ENCODE data around the gene ANO3. TPM values are rescaled to one million over a fixed set of nuclear protein-coding genes. Genes with fewer than 3 reads are reported as not detected.
A peak's percentile ranks its signal among the peaks of the same experiment; 100 is the strongest.
"Not testable (repeated sequence)": the region's sequence is repeated elsewhere in the genome, so short reads cannot be mapped to it uniquely, and the experiment has no call there.

Gene ANO3
- total RNA-seq = 0.04 TPM in 1 of 2 replicates, not detected in the other

GRCh38 chr11:26331911-26332571, at the start of gene ANO3:
Gene ANO3, plus strand, starts transcription at chr11:26332130. Its CDS starts 146 bp downstream, at chr11:26332276.
- DNase-seq (ENCODE audit: low read depth, low spot score) = no peak

GRCh38 chr11:26283852-26284408, 48.0 kb upstream of the ANO3 start:
- DNase-seq (ENCODE audit: low read depth, low spot score) = no peak

- DNase-seq (ENCODE audit: low read depth, low spot score) = no peak
Observed at GRCh38 chr11:26285608-26286007, 46.3 kb upstream of the ANO3 start.

GRCh38 chr11:26286472-26287066, 45.4 kb upstream of the ANO3 start:
- DNase-seq (ENCODE audit: low read depth, low spot score) = no peak

- no peak for DNase-seq (ENCODE audit: low read depth, low spot score)
Observed at GRCh38 chr11:26287067-26287518, 44.8 kb upstream of the ANO3 start.

- peak; percentile 37 for DNase-seq (ENCODE audit: low read depth, low spot score)
Observed at GRCh38 chr11:26297189-26297975, 34.5 kb upstream of the ANO3 start.

- not testable (repeated sequence) for DNase-seq (ENCODE audit: low read depth, low spot score)
Observed at GRCh38 chr11:26316372-26316771, 15.6 kb upstream of the ANO3 start.

GRCh38 chr11:26319906-26320305, 12.0 kb upstream of the ANO3 start:
- DNase-seq (ENCODE audit: low read depth, low spot score) = no peak

- no peak for DNase-seq (ENCODE audit: low read depth, low spot score)
Observed at GRCh38 chr11:26321516-26321915, 10.4 kb upstream of the ANO3 start.

GRCh38 chr11:26322335-26323067, 9.4 kb upstream of the ANO3 start:
- no peak for DNase-seq (ENCODE audit: low read depth, low spot score)

GRCh38 chr11:26323837-26324236, 8.1 kb upstream of the ANO3 start:
- DNase-seq (ENCODE audit: low read depth, low spot score) = no peak

- no peak for DNase-seq (ENCODE audit: low read depth, low spot score)
Observed at GRCh38 chr11:26324270-26324669, 7.7 kb upstream of the ANO3 start.

GRCh38 chr11:26326793-26327400, 5.0 kb upstream of the ANO3 start:
- no peak for DNase-seq (ENCODE audit: low read depth, low spot score)

- no peak for DNase-seq (ENCODE audit: low read depth, low spot score)
Observed at GRCh38 chr11:26329206-26329605, 2.7 kb upstream of the ANO3 start.

GRCh38 chr11:26330262-26330661, 1.7 kb upstream of the ANO3 start:
- DNase-seq (ENCODE audit: low read depth, low spot score) = no peak

- DNase-seq (ENCODE audit: low read depth, low spot score) = no peak
Observed at GRCh38 chr11:26332572-26332915, 614 bp downstream of the ANO3 start.

GRCh38 chr11:26333906-26334305, 2.0 kb downstream of the ANO3 start:
- no peak for DNase-seq (ENCODE audit: low read depth, low spot score)

GRCh38 chr11:26335903-26336302, 4.0 kb downstream of the ANO3 start:
- no peak for DNase-seq (ENCODE audit: low read depth, low spot score)

GRCh38 chr11:26344647-26345046, 12.7 kb downstream of the ANO3 start:
- no peak for DNase-seq (ENCODE audit: low read depth, low spot score)

- DNase-seq (ENCODE audit: low read depth, low spot score) = no peak
Observed at GRCh38 chr11:26348776-26349175, 16.8 kb downstream of the ANO3 start.

- DNase-seq (ENCODE audit: low read depth, low spot score) = no peak
Observed at GRCh38 chr11:26350002-26350401, 18.1 kb downstream of the ANO3 start.

Measured in pulmonary artery endothelial cell (primary cell).